ENCODE measurements around the gene SRSF1. TPM values are rescaled to one million over a fixed set of nuclear protein-coding genes. Genes with fewer than 3 reads are reported as not detected.

The SRSF1 gene
- total and polyA plus RNA-seq, 7 experiments from 2014 or later, result 48.7 to 362 (median 122) TPM

Other genes with a start within 250 kb of the SRSF1 start
- gene MRPS23, start 157.2 kb downstream of the SRSF1 start, total RNA-seq, result 10 to 100 TPM; 13.0 to 40.5 (median 24.6) TPM
- 10 to 100 TPM; 26.5 to 42.8 TPM for gene MRPS23, start 157.2 kb downstream of the SRSF1 start, polyA plus RNA-seq
- gene CUEDC1, start 51.8 kb downstream of the SRSF1 start, total RNA-seq, result 1 to 10 TPM in 3 of 5 experiments, under 1 TPM in 2; 0.10 to 7.7 (median 1.0) TPM
- not detected for gene CUEDC1, start 51.8 kb downstream of the SRSF1 start, polyA plus RNA-seq
- gene VEZF1, start 19.0 kb downstream of the SRSF1 start, total RNA-seq, result 10 to 100 TPM; 43.2 to 81.9 (median 46.3) TPM
- 10 to 100 TPM; 47.6 to 51.2 TPM for gene VEZF1, start 19.0 kb downstream of the SRSF1 start, polyA plus RNA-seq
- 10 to 100 TPM; 30.1 to 39.1 (median 35.1) TPM for gene DYNLL2, start 76.2 kb upstream of the SRSF1 start, total RNA-seq
- gene DYNLL2, start 76.2 kb upstream of the SRSF1 start, polyA plus RNA-seq, result 1 to 10 TPM in 1 of 2 donors, under 1 TPM in 1; 0.55 to 1.6 TPM
- 1 to 10 TPM in 4 of 5 experiments, under 1 TPM in 1; 0.41 to 2.5 (median 1.3) TPM for gene OR4D1, start 141.1 kb upstream of the SRSF1 start, total RNA-seq
- 1 to 10 TPM; 2.5 to 3.3 TPM for gene OR4D1, start 141.1 kb upstream of the SRSF1 start, polyA plus RNA-seq
- not detected for gene OR4D2, start 159.7 kb upstream of the SRSF1 start, total RNA-seq
- gene OR4D2, start 159.7 kb upstream of the SRSF1 start, polyA plus RNA-seq, result not detected
- not detected for gene EPX, start 185.5 kb upstream of the SRSF1 start, total RNA-seq
- gene EPX, start 185.5 kb upstream of the SRSF1 start, polyA plus RNA-seq, result not detected
- gene MKS1, start 212.0 kb upstream of the SRSF1 start, total RNA-seq, result 10 to 100 TPM in 4 of 5 experiments, 1 to 10 TPM in 1; 10.0 to 29.1 (median 19.7) TPM
- 10 to 100 TPM; 13.5 to 14.5 TPM for gene MKS1, start 212.0 kb upstream of the SRSF1 start, polyA plus RNA-seq
- under 1 TPM in 2 of 5 experiments, not detected in 3; 0.13 to 0.15 TPM for gene LPO, start 231.3 kb upstream of the SRSF1 start, total RNA-seq
- gene LPO, start 231.3 kb upstream of the SRSF1 start, polyA plus RNA-seq, result not detected